Keratinocyte (primary cell): ENCODE measurements around the gene NOL12. TPM values are rescaled to one million over a fixed set of nuclear protein-coding genes. Genes with fewer than 3 reads are reported as not detected.

Source experiments
- DNase-seq: peaks from one replicate; pipeline ENCODE4 v3.0.0-alpha.2; 2011; ENCODE audit warnings: low read depth, missing footprints, low spot score
- FAIRE-seq: peaks from 2 replicates; lab custom pipeline; 2011; peaks lifted over from hg19 to GRCh38; lab: Jason Lieb, UNC
- H2AFZ ChIP-seq: 2 replicates; pipeline ENCODE4 v1.6.0; 2012; ENCODE audit warnings: low read length, control low read depth, inconsistent platforms; ENCODE audit not compliant: control insufficient read depth
- H3K27ac ChIP-seq: 2 replicates; pipeline ENCODE4 v1.5.1; 2011; ENCODE audit warnings: low read length; ENCODE audit not compliant: control insufficient read depth, insufficient read depth
- H3K27me3 ChIP-seq: 3 replicates; pipeline ENCODE4 v1.6.0; 2011; ENCODE audit warnings: low read length; ENCODE audit not compliant: control insufficient read depth, insufficient read depth; ENCODE audit errors: extremely low read depth
- H3K36me3 ChIP-seq, 2 experiments: 2 replicates in 1 of 2; 3 replicates in 1 of 2; pipeline ENCODE4 v1.5.1; 2011; ENCODE audit warnings: low read length in 2 of 2, mild to moderate bottlenecking in 1 of 2; ENCODE audit not compliant: control insufficient read depth in 2 of 2, insufficient read depth in 2 of 2; ENCODE audit errors: extremely low read depth in 1 of 2
- H3K4me1 ChIP-seq: 3 replicates; pipeline ENCODE4 v1.5.1; 2011; ENCODE audit warnings: low read length; ENCODE audit not compliant: control insufficient read depth, insufficient read depth; ENCODE audit errors: extremely low read depth
- H3K4me2 ChIP-seq: 3 replicates; pipeline ENCODE4 v1.6.0; 2011; ENCODE audit warnings: low read depth, low read length; ENCODE audit not compliant: control insufficient read depth, insufficient read depth; ENCODE audit errors: extremely low read depth
- H3K4me3 ChIP-seq, 3 experiments: fragments of 200-600 bp in 1 of 3; sonication (generic) in 1 of 3; 2 replicates in 2 of 3; 3 replicates in 1 of 3; pipeline ENCODE4 v1.5.1; 2011 to 2016; ENCODE audit warnings: low read length in 3 of 3, mild to moderate bottlenecking in 3 of 3, control low read depth in 2 of 3, inconsistent platforms in 1 of 3, low read depth in 1 of 3, mixed read lengths in 1 of 3, mixed run types in 1 of 3, moderate library complexity in 1 of 3; ENCODE audit not compliant: control insufficient read depth in 2 of 3, insufficient read depth in 2 of 3; ENCODE audit errors: extremely low read depth in 1 of 3
- H3K79me2 ChIP-seq: 2 replicates; pipeline ENCODE4 v1.6.0; 2012; ENCODE audit warnings: low read length; ENCODE audit not compliant: control insufficient read depth, insufficient read depth
- H3K9ac ChIP-seq: 3 replicates; pipeline ENCODE4 v1.6.0; 2011; ENCODE audit warnings: low read length; ENCODE audit not compliant: control insufficient read depth, insufficient read depth; ENCODE audit errors: extremely low read depth
- H3K9me1 ChIP-seq: 3 replicates; pipeline ENCODE4 v1.6.0; 2011; ENCODE audit warnings: low read length; ENCODE audit not compliant: control insufficient read depth, insufficient read depth; ENCODE audit errors: extremely low read depth
- H3K9me3 ChIP-seq: 2 replicates; pipeline ENCODE4 v1.5.1; 2012; ENCODE audit warnings: low read depth, low read length; ENCODE audit not compliant: control insufficient read depth
- H4K20me1 ChIP-seq: 3 replicates; pipeline ENCODE4 v1.6.0; 2011; ENCODE audit warnings: low read length; ENCODE audit not compliant: control insufficient read depth, insufficient read depth; ENCODE audit errors: extremely low read depth
- EZH2 ChIP-seq: IDR thresholded peaks from one replicate; pipeline ENCODE4 v1.6.1; 2012; ENCODE audit warnings: inconsistent platforms, mild to moderate bottlenecking, low read length, moderate library complexity
- dilution Hi-C: fragments of 300-500 bp; cut with MboI; formaldehyde crosslinking; loops from one replicate; pipeline ENCODE4 v1.7.0; 2020; ENCODE audit warnings: low sequenced_read_pairs; ENCODE audit not compliant: extremely low pct_ligation_motif_present
- polyA plus RNA-seq, 5 experiments: library from polyadenylated mRNA; depleted of rRNA in 3 of 5; stranded (reverse) in 3 of 5; stranded (forward) in 1 of 5; unstranded in 1 of 5; fragments of >200 nt; gene quantifications; 1 replicate in 1 of 5; 2 replicates in 3 of 5; 3 replicates in 1 of 5; pipeline versions ENCODE4 v1.2.1 to v1.2.3, GENCODE V29; 2011 to 2012; ENCODE audit warnings: missing spikeins in 2 of 5, low read depth in 1 of 5, low replicate concordance in 1 of 5
- TF ChIP-seq, protein P1 (sequence below), 3 experiments: IDR thresholded peaks in 1 of 3; conservative IDR thresholded peaks in 1 of 3; optimal IDR thresholded peaks in 1 of 3; 2 replicates in 2 of 3; 3 replicates in 1 of 3; pipeline versions ENCODE3 to v1.5.1; 2011; ENCODE audit warnings: low read length in 3 of 3, mild to moderate bottlenecking in 3 of 3, moderate library complexity in 2 of 3, control low read depth in 1 of 3, inconsistent platforms in 1 of 3; ENCODE audit not compliant: insufficient read depth in 2 of 3; ENCODE audit errors: extremely low read depth in 1 of 3

Gene NOL12
- polyA plus RNA-seq, 1 donor (not counting 4 experiments of a cell fraction or from before 2014, with no cell fraction given): 23.8 TPM

DNA sequence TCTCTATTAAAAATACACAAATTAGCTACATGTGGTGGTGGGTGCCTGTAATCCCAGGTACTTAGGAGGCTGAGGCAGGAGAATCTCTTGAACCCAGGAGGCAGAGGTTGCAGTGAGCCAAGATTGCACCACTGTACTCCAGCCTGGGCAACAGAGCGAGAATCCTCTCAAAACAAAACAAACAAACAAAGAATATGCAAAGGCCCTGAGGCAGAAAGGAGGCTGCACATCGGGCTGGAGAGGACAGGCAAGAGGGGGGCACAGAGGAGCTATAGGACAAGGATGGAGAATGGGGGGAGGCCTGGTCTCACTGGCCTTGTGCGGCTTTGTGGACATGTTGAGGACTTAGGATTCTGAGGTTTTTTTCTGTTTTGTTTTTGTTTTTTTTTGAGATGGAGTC, 19.1 kb downstream of the NOL12 start:
- dilution Hi-C loops: no loop called here
- FAIRE-seq: no peak
- TF ChIP-seq, protein P1, sequence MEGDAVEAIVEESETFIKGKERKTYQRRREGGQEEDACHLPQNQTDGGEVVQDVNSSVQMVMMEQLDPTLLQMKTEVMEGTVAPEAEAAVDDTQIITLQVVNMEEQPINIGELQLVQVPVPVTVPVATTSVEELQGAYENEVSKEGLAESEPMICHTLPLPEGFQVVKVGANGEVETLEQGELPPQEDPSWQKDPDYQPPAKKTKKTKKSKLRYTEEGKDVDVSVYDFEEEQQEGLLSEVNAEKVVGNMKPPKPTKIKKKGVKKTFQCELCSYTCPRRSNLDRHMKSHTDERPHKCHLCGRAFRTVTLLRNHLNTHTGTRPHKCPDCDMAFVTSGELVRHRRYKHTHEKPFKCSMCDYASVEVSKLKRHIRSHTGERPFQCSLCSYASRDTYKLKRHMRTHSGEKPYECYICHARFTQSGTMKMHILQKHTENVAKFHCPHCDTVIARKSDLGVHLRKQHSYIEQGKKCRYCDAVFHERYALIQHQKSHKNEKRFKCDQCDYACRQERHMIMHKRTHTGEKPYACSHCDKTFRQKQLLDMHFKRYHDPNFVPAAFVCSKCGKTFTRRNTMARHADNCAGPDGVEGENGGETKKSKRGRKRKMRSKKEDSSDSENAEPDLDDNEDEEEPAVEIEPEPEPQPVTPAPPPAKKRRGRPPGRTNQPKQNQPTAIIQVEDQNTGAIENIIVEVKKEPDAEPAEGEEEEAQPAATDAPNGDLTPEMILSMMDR (optimal IDR thresholded peaks at IDR 0.05 in 1 of 3, IDR thresholded peaks at IDR 0.05 in 1 of 3, conservative IDR thresholded peaks at IDR 0.05 in 1 of 3; ENCODE audit: extremely low read depth in 1 of 3, insufficient read depth in 2 of 3, low read length in 3 of 3): no peak
- TF ChIP-seq EZH2: no peak

DNA sequence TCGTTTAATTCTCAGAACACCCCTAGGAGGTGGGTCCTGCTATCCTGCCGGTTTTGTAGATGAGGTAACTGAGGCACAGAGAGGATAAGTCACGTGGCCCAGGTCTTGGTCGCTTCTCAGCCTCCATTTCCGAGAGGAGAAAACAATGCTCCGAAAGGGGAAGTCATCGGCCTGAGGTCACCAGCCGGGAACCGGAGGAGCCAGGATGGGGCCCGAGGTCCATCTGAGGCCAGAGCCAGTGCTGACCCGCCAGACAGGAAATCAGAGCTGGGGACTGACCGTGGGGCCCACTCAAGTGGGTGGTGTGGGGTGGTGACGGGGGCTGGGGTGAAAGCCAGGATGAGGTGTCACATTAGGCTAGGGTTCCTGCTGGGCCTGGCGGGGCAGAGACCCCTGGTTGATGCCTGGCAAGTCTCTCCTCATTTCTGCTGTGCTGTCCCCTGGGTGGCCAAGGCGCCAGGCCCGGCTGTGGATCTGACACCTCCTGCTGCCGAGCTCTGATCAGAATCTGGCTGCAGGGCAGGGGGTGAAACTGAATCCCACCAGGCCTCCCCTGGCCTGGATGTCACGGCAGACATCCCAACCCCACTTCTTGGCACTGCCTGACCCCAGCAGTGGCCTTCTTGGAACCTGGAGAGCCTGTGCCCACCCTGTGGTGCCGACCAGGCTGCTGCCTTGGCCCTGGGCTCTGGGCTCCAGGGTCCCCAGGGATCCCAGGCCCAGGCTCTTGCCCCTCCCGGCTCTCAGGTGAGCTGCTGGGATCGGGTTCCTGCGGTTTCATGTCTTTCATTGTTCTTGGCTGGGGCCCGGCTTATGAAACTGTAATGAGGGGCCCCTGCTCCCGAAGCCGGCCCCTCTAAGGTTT, 22.7 kb downstream of the NOL12 start:
- Histone ChIP-seq H3K9me1 (no peaks in the 10 kb centered on the region), H3K79me2 (no peaks in the 10 kb centered on the region), H3K36me3 (peaks cover 0 to 2% of the 10 kb centered on the region in 2 experiments), H2AFZ (no peak overlapping the region), H4K20me1 (no peaks in the 10 kb centered on the region), H3K9ac (no peak overlapping the region), H3K4me3 (no peak overlapping the region), H3K4me2 (no peak overlapping the region), H3K4me1 (peaks cover 3% of the 10 kb centered on the region), H3K27me3 (no peaks in the 10 kb centered on the region), H3K27ac (no peak overlapping the region), H3K9me3 (no peaks in the 10 kb centered on the region)
- TF ChIP-seq EZH2: no peak
- TF ChIP-seq, protein P1 (optimal IDR thresholded peaks at IDR 0.05 in 1 of 3, IDR thresholded peaks at IDR 0.05 in 1 of 3, conservative IDR thresholded peaks at IDR 0.05 in 1 of 3; ENCODE audit: extremely low read depth in 1 of 3, insufficient read depth in 2 of 3, low read length in 3 of 3): no peak
- DNase-seq: no peak
- dilution Hi-C loops: no loop called here
- no peak for FAIRE-seq

More for the DNA sequence above, 19.1 kb downstream of the NOL12 start:
- no peak for DNase-seq
- no peaks in the 10 kb centered on the region for H3K4me1 ChIP-seq
- no peaks in the 10 kb centered on the region for H3K36me3 ChIP-seq
- H3K27me3 ChIP-seq: no peaks in the 10 kb centered on the region
- H3K27ac ChIP-seq: no peak overlapping the region
- no peak overlapping the region for H3K9ac ChIP-seq
- H3K79me2 ChIP-seq: no peaks in the 10 kb centered on the region
- H3K4me2 ChIP-seq: no peak overlapping the region
- no peak overlapping the region for H3K4me3 ChIP-seq
- H3K9me3 ChIP-seq: no peaks in the 10 kb centered on the region
- H2AFZ ChIP-seq: no peak overlapping the region
- no peaks in the 10 kb centered on the region for H3K9me1 ChIP-seq
- H4K20me1 ChIP-seq: no peaks in the 10 kb centered on the region
